Endodermal cell (in vitro differentiated cells): Measurements from ENCODE around the gene PPM1A. TPM values are rescaled to one million over a fixed set of nuclear protein-coding genes. Genes with fewer than 3 reads are reported as not detected.

Source experiments
- DNase-seq: peaks from one replicate; pipeline ENCODE4 v3.0.0-alpha.2; 2017
- H3K27ac ChIP-seq: 2 replicates; pipeline ENCODE4 v1.5.1; 2013; ENCODE audit warnings: mild to moderate bottlenecking, low read depth, low read length, moderate library complexity
- H3K27me3 ChIP-seq: 2 replicates; pipeline ENCODE4 v1.6.1; 2013; ENCODE audit warnings: mild to moderate bottlenecking, low read length, moderate library complexity; ENCODE audit not compliant: insufficient read depth, control insufficient read depth, poor library complexity, severe bottlenecking
- H3K36me3 ChIP-seq: 2 replicates; pipeline ENCODE4 v1.7.0; 2013; ENCODE audit warnings: mild to moderate bottlenecking, low read length, moderate library complexity; ENCODE audit not compliant: control insufficient read depth, insufficient read depth
- H3K4me1 ChIP-seq: one replicate; pipeline ENCODE4 v1.7.0; 2013; ENCODE audit warnings: low read length; ENCODE audit not compliant: control insufficient read depth, insufficient read depth
- H3K4me3 ChIP-seq: 2 replicates; pipeline ENCODE4 v1.5.1; 2013; ENCODE audit warnings: mild to moderate bottlenecking, low read length, moderate library complexity
- H3K9ac ChIP-seq: 2 replicates; pipeline ENCODE4 v1.6.1; 2013; ENCODE audit warnings: mild to moderate bottlenecking, low read length, moderate library complexity; ENCODE audit not compliant: poor library complexity, severe bottlenecking; ENCODE audit errors: extremely low read depth
- H3K9me3 ChIP-seq: 2 replicates; pipeline ENCODE4 v1.6.1; 2013; ENCODE audit warnings: mild to moderate bottlenecking, low read length, moderate library complexity; ENCODE audit not compliant: control insufficient read depth
- H3K27ac Mint-ChIP-seq: 2 replicates; pipeline ENCODE4 v1.8.0; 2020; ENCODE audit warnings: mixed read lengths
- H3K27me3 Mint-ChIP-seq: 2 replicates; pipeline ENCODE4 v1.8.0; 2021; ENCODE audit warnings: mild to moderate bottlenecking, mixed read lengths; ENCODE audit not compliant: insufficient read depth
- H3K36me3 Mint-ChIP-seq: 2 replicates; pipeline ENCODE4 v1.8.0; 2020; ENCODE audit warnings: low read depth, mixed read lengths
- H3K4me1 Mint-ChIP-seq: 2 replicates; pipeline ENCODE4 v1.8.0; 2020; ENCODE audit warnings: mixed read lengths
- H3K4me3 Mint-ChIP-seq: 2 replicates; pipeline ENCODE4 v1.8.0; 2020; ENCODE audit warnings: mild to moderate bottlenecking, moderate library complexity, mixed read lengths
- H3K9me3 Mint-ChIP-seq: 2 replicates; pipeline ENCODE4 v1.8.0; 2020; ENCODE audit warnings: mild to moderate bottlenecking, mixed read lengths
- WGBS, 2 experiments: methylation state at CpG; one replicate each; pipeline versions ENCODE4 v1.1.5 to v1.1.7; 2013; ENCODE audit warnings: missing lambda C conversion rate in 2 of 2, mixed read lengths in 1 of 2; ENCODE audit not compliant: insufficient coverage in 1 of 2, insufficient read length in 1 of 2; 5-methylcytosine and 5-hydroxymethylcytosine counted together
- total RNA-seq, 2 donors: library from RNA; stranded (reverse); fragmentation: NEBNext Ultra II Directional in 1 of 2; extraction: Animal tissue kit (Norgen Biotek cat#: 25700) in 1 of 2; gene quantifications; 2 replicates in 1 of 2; 3 replicates in 1 of 2; pipeline ENCODE4 v1.2.1, GENCODE V29; 2021
- TF ChIP-seq, protein P1 (sequence below): fragments of 200-600 bp; sonication (generic); conservative IDR thresholded peaks from 2 replicates; pipeline ENCODE4 v1.5.0; 2021; ENCODE audit warnings: antibody characterized with exemption, mild to moderate bottlenecking

The PPM1A gene
- total RNA-seq, 2 donors from 2014 or later: 38.9 to 42.9 TPM

- H3K36me3 Mint-ChIP-seq: peaks cover under 1% of the 10 kb centered on the region
- Histone ChIP-seq H3K9ac (peak overlapping the region; percentile 85), H3K27ac (peak overlapping the region; percentile 87), H3K27me3 (no peaks in the 10 kb centered on the region), H3K4me3 (peak overlapping the region; percentile 93), H3K4me1 (peaks cover 8% of the 10 kb centered on the region), H3K36me3 (no peaks in the 10 kb centered on the region), H3K9me3 (no peaks in the 10 kb centered on the region)
- no peaks in the 10 kb centered on the region for H3K9me3 Mint-ChIP-seq
- peak overlapping the region; percentile 83 for H3K4me3 Mint-ChIP-seq
- 12 to 21% methylated on average over 4 to 9 of the region's 9 CpGs for WGBS, 2 experiments
- H3K4me1 Mint-ChIP-seq: peaks cover 46% of the 10 kb centered on the region
- TF ChIP-seq, protein P1, sequence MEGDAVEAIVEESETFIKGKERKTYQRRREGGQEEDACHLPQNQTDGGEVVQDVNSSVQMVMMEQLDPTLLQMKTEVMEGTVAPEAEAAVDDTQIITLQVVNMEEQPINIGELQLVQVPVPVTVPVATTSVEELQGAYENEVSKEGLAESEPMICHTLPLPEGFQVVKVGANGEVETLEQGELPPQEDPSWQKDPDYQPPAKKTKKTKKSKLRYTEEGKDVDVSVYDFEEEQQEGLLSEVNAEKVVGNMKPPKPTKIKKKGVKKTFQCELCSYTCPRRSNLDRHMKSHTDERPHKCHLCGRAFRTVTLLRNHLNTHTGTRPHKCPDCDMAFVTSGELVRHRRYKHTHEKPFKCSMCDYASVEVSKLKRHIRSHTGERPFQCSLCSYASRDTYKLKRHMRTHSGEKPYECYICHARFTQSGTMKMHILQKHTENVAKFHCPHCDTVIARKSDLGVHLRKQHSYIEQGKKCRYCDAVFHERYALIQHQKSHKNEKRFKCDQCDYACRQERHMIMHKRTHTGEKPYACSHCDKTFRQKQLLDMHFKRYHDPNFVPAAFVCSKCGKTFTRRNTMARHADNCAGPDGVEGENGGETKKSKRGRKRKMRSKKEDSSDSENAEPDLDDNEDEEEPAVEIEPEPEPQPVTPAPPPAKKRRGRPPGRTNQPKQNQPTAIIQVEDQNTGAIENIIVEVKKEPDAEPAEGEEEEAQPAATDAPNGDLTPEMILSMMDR: no peak
- DNase-seq: no peak
- no peaks in the 10 kb centered on the region for H3K27me3 Mint-ChIP-seq
- H3K27ac Mint-ChIP-seq: peak overlapping the region; percentile 78
Measured at GRCh38 chr14:60250257-60251035, 1.4 kb downstream of the PPM1A start.

GRCh38 chr14:60251877-60252276, 2.9 kb downstream of the PPM1A start:
- 100% methylated on average over 1 of the region's 1 CpG; no CpG with 5 or more reads in 1 of the 2 experiments for WGBS, 2 experiments
- H3K36me3 ChIP-seq: no peaks in the 10 kb centered on the region
- H3K27me3 ChIP-seq: no peaks in the 10 kb centered on the region
- Mint-ChIP-seq H3K27ac (peak overlapping the region; percentile 62), H3K4me3 (peak overlapping the region; percentile 9), H3K9me3 (no peaks in the 10 kb centered on the region), H3K4me1 (peaks cover 46% of the 10 kb centered on the region), H3K27me3 (no peaks in the 10 kb centered on the region), H3K36me3 (peaks cover 1% of the 10 kb centered on the region)
- no peak for DNase-seq
- H3K27ac ChIP-seq: no peak overlapping the region
- H3K4me1 ChIP-seq: peaks cover 8% of the 10 kb centered on the region
- TF ChIP-seq, protein P1: no peak
- peak overlapping the region; percentile 93 for H3K4me3 ChIP-seq
- no peak overlapping the region for H3K9ac ChIP-seq
- H3K9me3 ChIP-seq: no peaks in the 10 kb centered on the region

DNA sequence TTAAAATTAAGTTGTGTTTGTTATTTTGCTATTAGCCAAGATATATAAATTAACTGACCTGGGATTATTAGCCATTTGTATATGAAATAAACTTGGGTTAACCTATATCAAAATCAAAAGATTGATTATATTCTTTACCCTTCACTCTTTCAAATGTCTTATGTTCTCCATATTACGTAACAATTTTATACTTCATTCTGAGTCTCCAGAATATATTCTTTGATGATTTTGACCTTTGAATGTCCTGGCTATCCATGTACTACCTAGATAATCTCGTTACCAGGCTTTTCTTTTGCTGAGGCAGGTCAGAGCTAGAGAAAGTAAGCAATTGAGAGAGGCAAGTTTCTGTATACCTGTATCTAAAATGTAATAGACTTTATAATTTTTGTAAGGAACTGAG, 3.6 kb downstream of the PPM1A start:
- H3K27me3 Mint-ChIP-seq: no peaks in the 10 kb centered on the region
- Histone ChIP-seq H3K27ac (no peak overlapping the region), H3K9me3 (no peaks in the 10 kb centered on the region), H3K27me3 (no peaks in the 10 kb centered on the region), H3K4me1 (peaks cover 8% of the 10 kb centered on the region), H3K4me3 (peak overlapping the region; percentile 28), H3K36me3 (no peaks in the 10 kb centered on the region), H3K9ac (no peak overlapping the region)
- WGBS, 2 experiments: 79 to 80% methylated on average over 1 to 2 of the region's 2 CpGs
- no peak overlapping the region for H3K27ac Mint-ChIP-seq
- no peak for DNase-seq
- TF ChIP-seq, protein P1: no peak
- H3K9me3 Mint-ChIP-seq: no peaks in the 10 kb centered on the region
- no peak overlapping the region for H3K4me3 Mint-ChIP-seq
- H3K36me3 Mint-ChIP-seq: peaks cover 1% of the 10 kb centered on the region
- H3K4me1 Mint-ChIP-seq: peaks cover 45% of the 10 kb centered on the region
